Gastroesophageal sphincter (tissue), 4 donors: ENCODE measurements around the gene CCDC171. TPM values are rescaled to one million over a fixed set of nuclear protein-coding genes. Genes with fewer than 3 reads are reported as not detected.

Experiments used
- ATAC-seq: fragments of 150-250 bp; one replicate; pipeline ENCODE4 v1.9.1; 2016; ENCODE audit warnings: mild to moderate bottlenecking, moderate library complexity
- H3K27ac ChIP-seq, 4 donors: fragments of 200-600 bp; sonication (generic) in 3 of 4; 1 replicate in 3 of 4; 2 replicates in 1 of 4; pipeline ENCODE4 v1.5.1; 2016 to 2019
- H3K27me3 ChIP-seq: fragments of 200-600 bp; sonication (generic); one replicate; pipeline ENCODE4 v1.5.1; 2019
- H3K36me3 ChIP-seq, 2 donors: fragments of 200-600 bp; sonication (generic); one replicate each; pipeline ENCODE4 v1.5.1; 2019; ENCODE audit warnings: control low read depth in 1 of 2
- H3K4me1 ChIP-seq, 3 donors: fragments of 200-600 bp; sonication (generic); 1 replicate in 2 of 3; 2 replicates in 1 of 3; pipeline ENCODE4 v1.5.1; 2016 to 2019; ENCODE audit warnings: control low read depth in 2 of 3
- H3K4me3 ChIP-seq, 2 donors: fragments of 200-600 bp; sonication (generic); one replicate each; pipeline ENCODE4 v1.5.1; 2019; ENCODE audit warnings: mild to moderate bottlenecking in 1 of 2, moderate library complexity in 1 of 2
- H3K9me3 ChIP-seq, 3 donors: fragments of 200-600 bp; sonication (generic); one replicate each; pipeline ENCODE4 v1.5.1; 2017 to 2019; ENCODE audit warnings: control low read depth in 2 of 3
- CTCF ChIP-seq, 4 experiments: fragments of 200-600 bp in 2 of 4; fragments of 450-650 bp in 2 of 4; sonication (generic) in 1 of 4; IDR thresholded peaks; one replicate each; pipeline ENCODE4 v1.5.1; 2017 to 2019; ENCODE audit warnings: antibody characterized with exemption in 4 of 4, mild to moderate bottlenecking in 2 of 4, moderate library complexity in 2 of 4
- EP300 ChIP-seq: sonication (generic); formaldehyde crosslinking; IDR thresholded peaks from one replicate; pipeline ENCODE4 v1.6.1; 2017; ENCODE audit warnings: antibody characterized with exemption, mild to moderate bottlenecking
- POLR2A ChIP-seq, 2 donors: fragments of 450-650 bp; IDR thresholded peaks; one replicate each; pipeline ENCODE4 v1.6.1; 2017; ENCODE audit warnings: antibody characterized with exemption in 2 of 2, mild to moderate bottlenecking in 2 of 2, moderate library complexity in 1 of 2
- POLR2AphosphoS5 ChIP-seq: sonication (generic); formaldehyde crosslinking; IDR thresholded peaks from one replicate; pipeline ENCODE4 v1.6.1; 2017; ENCODE audit warnings: antibody characterized with exemption
- WGBS, 2 donors: methylation state at CpG; one replicate each; pipeline ENCODE4 v1.1.5; 2018; ENCODE audit warnings: low coverage in 1 of 2; 5-methylcytosine and 5-hydroxymethylcytosine counted together
- total RNA-seq, 4 donors: library from RNA; depleted of rRNA; stranded (reverse); fragments of >200 nt; gene quantifications; one replicate each; pipeline ENCODE4 v1.1.0, GENCODE V29; 2016

The CCDC171 gene
- total RNA-seq, 4 donors from 2014 or later = 0.94 to 4.5 (median 2.8) TPM

GRCh38 chr9:15641291-15641690, 88.4 kb downstream of the CCDC171 start:
- Histone ChIP-seq H3K27me3 (no peaks in the 10 kb centered on the region), H3K4me3 (no peak overlapping the region), H3K36me3 (no peaks in the 10 kb centered on the region), H3K27ac (no peak overlapping the region), H3K9me3 (peaks cover 0 to 5% (median 0%) of the 10 kb centered on the region in 3 donors), H3K4me1 (no peaks in the 10 kb centered on the region)
- TF ChIP-seq EP300 (no peak), POLR2AphosphoS5 (no peak), CTCF (IDR thresholded peaks at IDR 0.05) (no peak), POLR2A (IDR thresholded peaks at IDR 0.05) (no peak)
- no peak for ATAC-seq
- 71 to 92% methylated on average over 1 of the region's 1 CpG for WGBS, 2 donors

DNA sequence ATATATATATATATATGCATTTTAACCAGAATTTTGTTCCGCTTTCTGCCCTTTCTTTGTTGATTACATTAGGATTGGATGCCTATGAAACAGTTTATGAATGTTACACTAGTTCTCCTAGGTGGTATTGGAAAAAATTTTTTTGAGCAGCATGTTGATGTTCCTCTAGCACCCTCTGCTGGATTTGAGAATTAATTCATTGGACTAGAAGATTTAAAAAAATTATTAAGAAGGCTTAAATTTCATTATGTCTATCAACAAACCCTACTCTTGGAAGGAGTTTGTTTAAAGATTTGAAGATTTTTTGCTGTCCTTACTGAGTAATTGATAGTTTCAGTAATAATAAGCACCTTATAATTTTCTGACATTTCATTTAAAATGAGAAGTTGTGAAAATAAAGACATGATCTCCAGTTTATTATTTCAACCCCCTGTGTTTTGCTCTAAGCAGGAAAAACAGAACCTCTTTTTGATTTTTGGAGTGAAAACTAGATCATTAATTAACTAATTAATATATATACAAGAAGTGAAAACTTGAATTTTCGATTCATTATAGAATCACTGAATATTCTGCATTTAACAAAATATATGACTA, 89.6 kb downstream of the CCDC171 start:
- Histone ChIP-seq H3K27me3 (no peaks in the 10 kb centered on the region), H3K4me3 (no peak overlapping the region), H3K4me1 (no peaks in the 10 kb centered on the region), H3K36me3 (no peaks in the 10 kb centered on the region), H3K27ac (no peak overlapping the region), H3K9me3 (peaks cover 0 to 5% (median 0%) of the 10 kb centered on the region in 3 donors)
- 33 to 58% methylated on average over 2 of the region's 2 CpGs for WGBS, 2 donors
- TF ChIP-seq CTCF (IDR thresholded peaks at IDR 0.05) = peak in 3 of 4 experiments; percentile 22 to 45 (median 28)
- TF ChIP-seq POLR2AphosphoS5 = no peak
- no peak for TF ChIP-seq EP300
- no peak for TF ChIP-seq POLR2A (IDR thresholded peaks at IDR 0.05)
- ATAC-seq = no peak

DNA sequence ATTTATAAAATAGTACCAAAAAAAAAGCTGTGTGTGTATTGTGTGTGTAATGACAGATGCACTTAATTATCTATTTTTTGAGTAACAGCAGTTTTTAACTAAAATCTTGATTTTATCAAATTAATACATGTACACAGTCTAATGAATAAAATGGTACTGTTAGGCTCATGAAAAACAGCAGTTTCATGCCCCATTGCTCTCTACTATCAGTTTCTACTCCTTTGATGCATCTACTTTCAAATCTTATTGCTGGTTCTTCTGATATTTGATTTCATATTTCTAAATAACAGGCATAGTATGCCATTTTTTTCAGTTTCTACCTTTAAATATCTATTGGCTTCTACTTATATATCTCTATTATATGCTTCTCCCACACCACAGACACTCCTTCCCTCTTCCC, 117.4 kb downstream of the CCDC171 start:
- TF ChIP-seq POLR2AphosphoS5 = no peak
- TF ChIP-seq POLR2A (IDR thresholded peaks at IDR 0.05) = no peak
- no peak for TF ChIP-seq CTCF (IDR thresholded peaks at IDR 0.05)
- no peak for TF ChIP-seq EP300
- Histone ChIP-seq H3K27me3 (no peaks in the 10 kb centered on the region), H3K36me3 (no peaks in the 10 kb centered on the region), H3K9me3 (peaks cover 0 to 12% (median 0%) of the 10 kb centered on the region in 3 donors), H3K4me1 (no peaks in the 10 kb centered on the region), H3K4me3 (no peak overlapping the region), H3K27ac (no peak overlapping the region)
- no peak for ATAC-seq

- Histone ChIP-seq H3K4me1 (no peaks in the 10 kb centered on the region), H3K9me3 (peaks cover 0 to 12% (median 0%) of the 10 kb centered on the region in 3 donors), H3K4me3 (no peak overlapping the region), H3K27ac (no peak overlapping the region), H3K27me3 (no peaks in the 10 kb centered on the region), H3K36me3 (no peaks in the 10 kb centered on the region)
- 93 to 100% methylated on average over 4 to 6 of the region's 7 CpGs for WGBS, 2 donors
- no peak for ATAC-seq
- TF ChIP-seq POLR2A (IDR thresholded peaks at IDR 0.05) (no peak), POLR2AphosphoS5 (no peak), CTCF (IDR thresholded peaks at IDR 0.05) (no peak), EP300 (no peak)
These were observed 118.1 kb downstream of the CCDC171 start for GRCh38 chr9:15670894-15671293.

DNA sequence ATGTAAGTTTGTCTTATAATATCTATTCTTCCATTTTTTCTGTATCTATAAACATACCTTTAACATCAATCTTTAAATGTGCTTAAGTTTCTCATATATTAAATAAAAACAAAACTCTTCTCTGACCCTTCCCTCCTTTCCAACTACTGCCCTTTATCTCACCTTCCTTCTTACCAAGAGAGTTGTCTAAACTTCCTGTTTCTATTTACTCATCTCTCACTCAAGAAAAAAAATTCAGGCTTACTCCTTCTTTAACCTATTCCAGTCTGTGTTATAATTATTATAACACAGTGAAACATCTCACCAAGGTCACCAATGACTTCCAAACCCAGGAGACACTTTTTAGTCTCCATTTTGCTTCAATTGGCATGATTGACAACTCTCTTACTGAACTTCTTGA, 140.9 kb downstream of the CCDC171 start:
- TF ChIP-seq POLR2AphosphoS5 = no peak
- no peak for TF ChIP-seq EP300
- no peak for TF ChIP-seq CTCF (IDR thresholded peaks at IDR 0.05)
- TF ChIP-seq POLR2A (IDR thresholded peaks at IDR 0.05) = no peak
- no peak overlapping the region for H3K4me3 ChIP-seq
- no peak for ATAC-seq
- peaks cover 0 to 5% (median 0%) of the 10 kb centered on the region in 3 donors for H3K9me3 ChIP-seq
- no peaks in the 10 kb centered on the region for H3K4me1 ChIP-seq
- H3K36me3 ChIP-seq = no peaks in the 10 kb centered on the region
- H3K27ac ChIP-seq = no peak overlapping the region
- H3K27me3 ChIP-seq = no peaks in the 10 kb centered on the region
